Stimulated activated CD8-positive, alpha-beta memory T cell treated with anti-CD3 and anti-CD28 coated beads, Interleukin-15, amount 100 ng/mL, for 4 hours (primary cell): ENCODE measurements around the gene DAGLA.

Experiments used
- DNase-seq, 2 donors: peaks; one replicate each; pipeline ENCODE4 v3.0.0-alpha.2; 2020; ENCODE audit warnings: low read depth in 2 of 2

The DAGLA gene

GRCh38 chr11:61745781-61746441, 65.7 kb downstream of the DAGLA start:
- no peak for DNase-seq

- DNase-seq = no peak
Measured at GRCh38 chr11:61746442-61747191, 66.4 kb downstream of the DAGLA start.

- no peak for DNase-seq
Measured at GRCh38 chr11:61747192-61747966, 67.2 kb downstream of the DAGLA start.

- DNase-seq = no peak
Measured at GRCh38 chr11:61747967-61748285, 67.7 kb downstream of the DAGLA start.

GRCh38 chr11:61749591-61750217, 69.5 kb downstream of the DAGLA start:
- no peak for DNase-seq

GRCh38 chr11:61750631-61751273, 70.6 kb downstream of the DAGLA start:
- no peak for DNase-seq

- DNase-seq = no peak
Measured at GRCh38 chr11:61751384-61751783, 71.2 kb downstream of the DAGLA start.

- DNase-seq = peak in 1 of 2 donors; percentile 29
Measured at GRCh38 chr11:61752117-61752924, 72.1 kb downstream of the DAGLA start, which contains the start of gene MYRF. TSS of gene MYRF (plus strand) at chr11:61752636. CDS start at chr11:61752745, 109 bp downstream.

GRCh38 chr11:61752925-61753521, 72.8 kb downstream of the DAGLA start:
- no peak for DNase-seq

GRCh38 chr11:61753672-61754071, 73.5 kb downstream of the DAGLA start:
- no peak for DNase-seq

GRCh38 chr11:61754534-61755482, 74.6 kb downstream of the DAGLA start:
- no peak for DNase-seq

GRCh38 chr11:61756147-61756451, 75.9 kb downstream of the DAGLA start:
- no peak for DNase-seq

- DNase-seq = peak in 1 of 2 donors; percentile 12
Measured at GRCh38 chr11:61756452-61757212, 76.4 kb downstream of the DAGLA start.

- no peak for DNase-seq
Measured at GRCh38 chr11:61757213-61757862, 77.1 kb downstream of the DAGLA start.

- no peak for DNase-seq
Measured at GRCh38 chr11:61760946-61761345, 80.8 kb downstream of the DAGLA start.

- no peak for DNase-seq
Measured at GRCh38 chr11:61761440-61762222, 81.4 kb downstream of the DAGLA start.

GRCh38 chr11:61762223-61762615, 82.0 kb downstream of the DAGLA start:
- DNase-seq = no peak
